Activated CD4-positive, CD25-positive, alpha-beta regulatory T cell (primary cell): Measurements from ENCODE around the gene ITIH3.

ENCODE experiments used
- DNase-seq, 4 experiments: peaks; one replicate each; lab custom pipeline; 2025; lab: John Stamatoyannopoulos, UW

Gene ITIH3

DNA sequence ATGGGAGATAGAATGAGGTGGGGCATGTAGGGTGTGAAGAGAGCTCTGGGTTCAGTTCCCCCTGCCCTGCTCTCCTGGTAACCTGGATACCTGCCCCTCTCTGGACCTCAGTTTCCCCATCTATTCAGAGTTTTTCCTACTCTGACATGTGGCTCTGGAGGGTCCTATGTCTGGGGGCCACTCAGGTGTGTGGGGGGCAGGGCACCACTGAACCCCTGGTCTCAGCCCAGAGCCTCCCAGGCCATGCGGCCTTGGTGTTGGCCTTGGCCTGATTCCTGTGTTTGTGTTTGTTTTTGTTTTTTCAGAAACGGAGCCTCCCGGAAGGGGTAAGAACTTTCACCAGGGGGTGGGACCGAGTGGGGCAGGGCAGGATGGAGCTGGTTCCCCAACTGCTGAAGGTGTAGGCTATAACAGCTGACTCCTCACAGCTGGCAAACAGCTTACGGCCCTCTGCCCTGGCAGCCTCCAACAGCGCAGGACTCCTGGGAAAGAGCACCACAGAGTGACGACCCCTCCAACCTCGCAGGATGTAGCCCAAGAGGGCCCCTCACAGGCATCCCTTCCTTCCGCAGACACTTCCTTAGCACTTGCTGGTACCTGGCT is 803 bp downstream of the ITIH3 start:
- DNase-seq = no peak

DNA sequence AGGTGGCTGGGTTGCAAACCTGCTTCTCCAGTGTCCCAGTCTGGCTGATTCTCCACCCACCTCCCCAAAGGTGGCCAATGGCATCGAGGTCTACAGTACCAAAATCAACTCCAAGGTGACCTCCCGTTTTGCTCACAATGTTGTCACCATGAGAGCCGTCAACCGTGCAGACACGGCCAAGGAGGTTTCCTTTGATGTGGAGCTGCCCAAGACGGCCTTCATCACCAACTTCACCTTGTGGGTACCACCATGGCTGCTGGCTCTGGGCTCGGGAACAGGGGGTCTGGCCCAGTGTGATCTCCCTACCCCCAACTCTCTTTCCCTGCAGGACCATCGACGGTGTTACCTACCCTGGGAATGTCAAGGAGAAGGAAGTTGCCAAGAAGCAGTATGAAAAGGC is 1.8 kb downstream of the ITIH3 start:
- DNase-seq = no peak

DNA sequence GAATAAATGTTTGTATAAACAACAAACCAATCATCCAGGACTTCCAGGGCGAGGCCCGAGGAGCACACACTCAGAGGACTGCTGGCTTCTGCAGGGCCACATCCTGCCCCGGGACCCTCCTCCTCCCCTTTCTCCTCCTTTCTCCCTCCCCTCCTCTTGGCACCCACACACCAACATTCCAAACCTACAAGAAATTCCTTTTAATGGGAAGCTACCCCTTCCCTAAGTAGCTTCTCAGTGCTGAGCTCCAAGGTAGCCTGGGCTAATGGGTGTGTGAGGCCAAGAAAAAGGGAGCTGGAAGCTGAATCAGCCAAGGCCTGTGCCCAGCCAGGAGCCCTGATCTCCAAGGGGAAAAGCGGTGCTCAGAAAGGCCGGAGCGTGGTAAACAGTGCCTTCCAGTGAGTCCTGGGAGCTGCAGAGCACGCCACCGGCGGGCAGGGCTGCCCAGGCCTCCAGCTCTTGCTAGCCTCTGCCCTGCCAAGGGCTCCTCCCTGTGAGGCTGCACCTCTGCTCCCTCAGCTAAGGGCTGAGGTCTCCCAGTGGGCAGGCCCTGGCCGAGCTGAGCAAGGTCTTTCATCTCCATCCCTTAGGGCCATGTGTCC is 3.9 kb downstream of the ITIH3 start:
- no peak for DNase-seq

DNA sequence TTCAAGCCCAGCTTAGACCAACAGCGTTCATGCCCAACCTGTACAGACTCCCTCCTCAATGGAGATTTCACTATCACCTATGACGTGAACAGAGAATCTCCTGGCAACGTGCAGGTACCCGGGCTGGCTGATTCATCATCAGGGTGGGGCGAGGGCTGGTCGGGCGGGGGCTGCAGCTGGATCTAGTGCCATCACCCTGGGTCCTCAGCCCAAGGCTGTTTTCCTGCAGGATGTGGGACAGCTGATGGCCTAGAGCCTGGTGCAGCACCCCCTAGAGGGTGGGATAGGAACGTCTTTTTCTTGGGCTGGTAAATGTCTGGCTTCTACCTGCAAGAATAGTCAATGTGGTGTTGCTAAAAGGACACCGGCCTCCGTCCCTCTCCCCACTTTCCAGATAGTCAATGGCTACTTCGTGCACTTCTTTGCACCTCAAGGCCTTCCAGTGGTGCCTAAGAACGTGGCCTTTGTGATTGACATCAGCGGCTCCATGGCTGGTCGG is 4.4 kb downstream of the ITIH3 start:
- no peak for DNase-seq

DNA sequence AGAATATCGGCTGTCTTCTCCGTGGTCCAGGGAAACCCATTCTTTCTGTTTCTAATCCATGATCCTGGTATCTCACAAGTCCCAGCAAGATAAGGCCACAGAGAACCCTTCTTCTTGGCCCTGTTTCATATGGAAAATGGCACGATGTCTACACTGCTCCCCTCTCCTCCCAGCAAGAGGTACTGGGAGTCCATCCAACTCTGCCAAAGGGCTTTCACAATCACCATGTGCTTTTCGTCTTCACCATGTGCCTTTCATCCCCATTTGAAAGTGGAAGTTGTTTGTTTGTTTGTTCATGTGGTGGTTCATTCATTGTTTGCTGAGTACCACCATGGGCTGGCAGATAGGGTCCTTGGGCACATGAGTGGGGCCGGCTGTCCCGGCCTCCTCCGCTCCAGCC is 5.5 kb downstream of the ITIH3 start:
- DNase-seq = no peak

DNA sequence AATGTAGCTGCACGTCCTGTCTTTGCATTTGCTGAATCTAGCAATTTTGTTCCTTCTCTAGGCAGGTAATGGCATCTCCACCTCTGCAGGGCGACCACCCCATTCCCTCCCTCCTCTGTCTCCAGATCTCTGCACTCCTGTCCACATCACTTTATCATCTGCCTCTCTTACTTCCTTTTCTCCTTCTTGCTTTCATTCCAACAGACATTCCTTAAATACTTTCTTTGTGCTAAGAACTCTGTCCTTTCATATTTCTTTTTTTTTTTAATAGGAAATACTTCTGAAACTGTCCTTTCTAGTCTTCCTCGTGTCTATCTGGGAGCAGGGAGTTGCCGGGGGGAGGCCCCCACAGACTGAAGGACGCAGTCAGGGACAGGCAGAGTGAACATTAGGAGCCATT is 7.2 kb downstream of the ITIH3 start:
- no peak for DNase-seq

DNA sequence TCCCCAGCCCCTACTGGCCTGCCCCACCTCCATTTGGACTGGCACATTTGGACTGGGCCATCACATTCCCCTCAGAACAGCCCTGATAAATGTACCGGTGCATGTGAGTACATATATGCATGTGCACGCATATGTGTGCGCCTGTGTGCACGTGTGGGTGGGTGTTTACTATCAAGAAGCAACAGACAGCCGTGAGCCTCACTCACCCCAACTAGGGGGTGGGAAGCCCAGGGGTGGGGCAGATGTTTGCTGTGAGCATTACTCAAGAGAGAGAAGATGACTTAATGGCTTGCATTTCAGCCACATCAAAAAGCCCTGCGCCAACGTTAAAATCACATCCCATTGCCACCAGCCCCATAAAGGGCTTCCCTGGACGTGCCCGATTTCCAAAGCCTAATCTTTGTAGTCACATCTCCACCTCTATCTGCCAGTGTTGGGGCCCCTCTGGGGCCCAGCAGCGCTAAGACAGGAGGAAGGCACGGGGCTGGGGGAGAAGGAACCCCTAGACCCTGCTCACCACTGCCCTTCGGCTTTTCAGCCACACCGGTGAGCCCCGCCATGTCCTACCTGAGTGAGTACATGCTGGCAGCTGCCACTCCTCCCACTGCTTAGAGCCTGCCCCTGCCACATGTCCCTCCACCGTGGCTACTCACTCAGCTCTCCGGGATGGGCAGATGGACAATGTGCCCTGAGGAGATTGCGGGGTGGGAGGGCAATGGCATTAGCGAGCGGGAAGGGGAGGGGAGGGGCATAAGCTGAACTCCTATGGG is 10.9 kb downstream of the ITIH3 start:
- no peak for DNase-seq

DNA sequence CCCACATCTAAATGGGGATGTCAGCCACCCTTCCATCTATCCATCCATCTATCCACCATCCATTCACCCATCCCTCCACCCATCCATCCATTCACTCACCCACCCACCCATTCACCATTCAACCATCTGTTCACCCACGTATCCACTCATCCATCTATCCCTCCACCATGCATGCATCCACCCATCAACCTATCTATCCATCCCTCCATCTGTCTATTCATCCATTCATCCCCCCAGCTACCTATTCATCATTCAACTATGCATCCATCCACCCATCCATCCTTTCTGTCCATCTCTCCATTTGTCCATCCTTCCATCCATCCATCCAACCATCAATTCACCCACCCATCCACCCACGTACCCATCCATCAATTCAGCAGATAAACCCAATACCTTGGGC is 14.6 kb downstream of the ITIH3 start:
- DNase-seq = no peak

DNA sequence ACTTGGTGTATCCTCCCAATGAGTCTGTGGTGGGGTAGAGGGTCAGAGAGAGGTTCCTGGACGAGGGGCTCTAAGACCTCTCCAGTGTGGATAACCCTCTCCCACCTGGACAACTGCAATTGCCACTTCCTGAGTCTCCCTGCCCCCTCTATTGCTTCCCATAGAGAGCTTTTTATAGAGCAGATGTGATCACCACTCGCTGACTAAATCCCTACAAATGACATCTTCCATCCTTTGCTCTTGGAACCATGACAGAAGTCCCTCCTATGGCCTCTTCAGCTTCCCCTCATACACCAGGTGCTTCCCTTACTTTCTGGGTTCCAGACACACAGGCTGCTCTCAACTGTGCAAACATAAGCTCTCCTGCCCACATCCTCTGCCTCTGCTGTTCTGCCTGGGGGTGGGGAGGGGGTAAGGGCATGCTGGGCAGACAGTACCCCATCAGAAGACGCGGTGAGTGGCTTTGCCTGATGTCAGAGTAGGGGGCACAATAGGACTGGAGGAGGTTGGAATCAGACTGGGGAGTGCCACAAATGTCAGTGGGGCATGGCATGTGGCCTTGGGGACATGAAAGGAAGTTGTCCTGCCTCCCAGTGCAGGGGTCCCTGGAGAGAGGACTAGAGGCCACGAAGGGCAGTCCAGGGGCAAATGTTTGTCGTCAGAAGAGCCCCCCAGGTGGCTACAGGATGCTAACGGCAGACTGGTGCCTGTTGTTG is 15.2 kb downstream of the ITIH3 start:
- DNase-seq = no peak

DNA sequence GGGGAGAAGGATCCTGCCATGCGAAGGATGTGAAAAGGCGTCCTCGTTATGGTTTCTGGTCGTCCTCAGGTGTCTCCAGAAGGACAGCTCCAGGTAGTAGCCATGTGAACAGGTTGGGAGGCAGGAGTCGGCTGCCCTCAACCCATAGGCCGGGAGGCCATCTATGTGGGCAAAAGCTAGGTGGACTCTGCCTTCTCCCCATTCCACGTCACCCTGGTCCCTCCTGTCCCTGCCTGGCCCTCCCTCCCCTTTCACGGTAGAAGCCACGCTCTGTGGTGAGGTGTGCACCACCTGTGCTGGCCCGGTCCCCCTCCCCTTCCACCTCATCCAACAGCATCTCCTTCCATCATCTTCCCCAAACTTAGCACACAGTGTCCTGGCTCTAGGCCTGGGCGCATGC is 16.3 kb downstream of the ITIH3 start:
- no peak for DNase-seq

DNA sequence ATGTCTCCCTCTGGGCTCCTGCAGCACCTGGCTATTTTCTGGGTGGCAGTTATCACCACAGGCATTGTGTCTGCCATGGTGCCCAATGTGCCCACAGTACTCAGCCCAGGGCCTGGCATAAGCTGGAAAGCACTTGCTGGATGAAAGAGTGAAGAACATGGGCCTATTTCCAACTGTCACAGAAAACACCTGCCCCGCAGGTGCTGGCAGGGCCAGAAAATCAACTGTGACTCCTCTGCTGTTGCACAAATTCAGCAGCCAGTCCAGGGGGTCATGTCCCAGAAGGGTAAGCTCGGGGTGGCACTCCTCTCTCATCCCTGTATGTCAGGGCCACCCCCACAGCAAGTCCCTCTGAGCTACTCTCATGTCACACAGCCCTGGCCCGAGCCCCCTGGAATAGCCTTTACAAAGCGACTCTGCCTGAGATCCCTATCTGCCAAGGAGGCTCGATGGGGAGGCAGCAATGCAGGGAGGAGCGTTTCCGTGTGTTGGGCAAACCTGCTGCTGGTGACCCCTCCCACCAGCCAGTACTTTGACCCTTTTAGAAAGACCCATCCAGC is 16.9 kb downstream of the ITIH3 start:
- DNase-seq = no peak

DNA sequence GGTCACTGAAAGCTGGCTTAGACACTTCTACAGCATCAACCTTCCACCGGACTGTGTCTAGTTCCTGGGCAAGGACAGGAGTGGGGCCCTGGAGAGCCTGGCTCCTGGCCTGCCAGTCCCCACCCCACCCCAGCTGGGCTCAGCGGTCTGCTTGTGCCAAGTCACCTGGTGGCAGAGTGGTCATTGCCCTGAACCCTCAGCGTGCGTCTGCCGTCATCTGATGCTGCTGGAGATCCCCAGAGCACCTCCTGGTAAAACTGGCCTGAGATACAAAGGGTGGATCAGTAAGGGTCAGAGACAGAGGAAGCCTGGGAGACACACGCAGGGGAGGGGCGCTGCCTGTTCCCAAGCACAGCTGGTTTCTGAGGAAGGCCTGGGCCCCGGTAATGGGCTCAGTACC is 19.2 kb downstream of the ITIH3 start:
- no peak for DNase-seq

DNA sequence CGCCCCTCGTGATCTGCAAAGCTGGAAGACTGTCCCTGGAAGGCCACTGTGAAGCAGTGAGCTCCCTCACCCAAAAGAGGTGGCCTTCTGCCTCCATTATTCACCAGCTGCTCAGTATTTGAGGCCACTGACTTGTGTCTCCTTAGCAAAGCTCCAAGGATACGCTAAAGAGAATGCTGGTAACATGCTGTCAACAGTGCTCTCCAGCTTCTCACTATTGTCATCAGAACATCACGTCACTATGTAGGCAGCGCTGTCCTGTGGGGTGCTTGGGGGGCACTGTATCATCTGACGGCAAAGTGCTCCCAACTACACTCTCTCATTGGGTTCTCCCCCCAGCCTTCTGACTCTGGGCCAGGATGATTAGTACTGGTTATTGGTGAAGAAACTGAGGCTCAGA is 21.6 kb downstream of the ITIH3 start:
- DNase-seq = no peak

DNA sequence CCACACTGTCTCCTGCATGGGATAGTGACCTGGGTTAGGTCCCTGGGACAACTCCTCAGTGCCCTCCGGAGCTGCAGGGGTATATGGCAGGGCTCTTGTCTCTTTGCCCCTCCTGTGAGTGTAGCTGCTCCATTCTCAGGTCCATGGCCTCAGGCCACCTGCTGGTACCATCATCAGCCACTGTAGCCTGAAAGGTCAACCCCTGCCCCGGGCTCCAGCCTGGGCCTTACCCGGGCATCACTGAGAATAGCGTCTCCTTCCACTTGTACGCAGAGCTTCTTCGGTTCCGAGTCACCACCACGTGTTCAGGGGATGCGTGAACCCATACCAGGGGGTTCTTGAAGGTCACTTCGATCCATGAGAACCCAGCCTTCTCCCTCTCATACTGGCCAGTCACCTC is 22.1 kb downstream of the ITIH3 start:
- DNase-seq = no peak

DNA sequence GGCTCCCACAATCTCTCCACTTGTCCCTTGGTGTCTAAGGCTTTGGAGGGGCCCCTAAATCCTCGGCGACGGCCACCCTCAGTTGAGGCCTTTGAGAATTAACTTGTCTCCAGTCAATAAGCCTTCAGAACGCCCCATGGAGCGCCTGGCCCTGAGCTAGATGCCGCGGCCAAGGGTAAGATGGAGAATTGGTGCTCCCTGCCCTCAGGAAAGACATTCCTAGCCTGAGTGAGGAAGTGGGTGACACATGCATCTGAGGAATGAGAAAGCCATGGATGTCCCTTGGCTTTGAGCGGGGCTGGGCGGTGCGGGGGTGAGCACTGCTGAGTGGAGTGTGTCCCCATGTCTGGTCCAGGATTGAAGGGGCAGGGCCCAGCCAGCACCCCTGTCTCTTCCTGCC is 22.6 kb downstream of the ITIH3 start:
- DNase-seq = no peak

DNA sequence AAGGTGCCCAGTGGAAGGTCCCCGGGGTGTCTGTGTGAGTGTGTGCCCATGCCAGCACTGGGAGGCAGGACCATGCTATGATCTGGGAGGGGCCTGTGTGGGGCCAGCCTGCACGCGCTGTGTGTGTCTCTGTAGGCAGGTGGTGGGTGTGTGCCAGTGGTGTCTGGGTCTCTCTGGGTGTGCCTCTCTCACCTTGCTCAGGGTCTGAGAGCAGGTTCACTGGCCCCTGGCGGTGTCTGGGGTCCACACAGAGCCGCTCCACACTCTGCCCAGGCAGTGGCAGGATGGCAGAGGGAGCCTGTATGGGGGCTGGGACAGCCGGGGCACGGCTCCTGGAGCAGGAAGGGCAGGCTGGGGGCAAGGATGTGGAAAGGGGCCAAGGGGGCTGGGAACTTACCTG is 23.3 kb downstream of the ITIH3 start:
- no peak for DNase-seq

DNA sequence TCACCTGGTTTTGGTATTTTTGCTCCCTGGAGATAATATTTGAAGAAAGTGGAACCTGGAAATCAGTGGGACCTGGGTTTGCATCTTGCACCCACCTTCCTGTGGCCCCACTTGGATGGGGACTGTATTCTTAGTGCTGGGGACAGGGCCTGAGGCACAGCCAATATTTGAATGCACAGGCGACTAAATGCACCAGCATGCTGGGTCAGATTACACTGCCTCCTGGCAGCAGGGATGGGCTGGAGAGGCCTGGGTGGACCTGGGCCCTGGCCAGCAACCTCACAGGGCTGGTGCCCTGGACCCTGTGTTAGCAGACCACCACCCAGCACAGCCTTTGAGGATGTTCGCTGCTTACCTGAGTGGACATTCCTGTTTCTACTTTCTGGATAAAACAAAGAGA is 25.3 kb downstream of the ITIH3 start:
- no peak for DNase-seq

DNA sequence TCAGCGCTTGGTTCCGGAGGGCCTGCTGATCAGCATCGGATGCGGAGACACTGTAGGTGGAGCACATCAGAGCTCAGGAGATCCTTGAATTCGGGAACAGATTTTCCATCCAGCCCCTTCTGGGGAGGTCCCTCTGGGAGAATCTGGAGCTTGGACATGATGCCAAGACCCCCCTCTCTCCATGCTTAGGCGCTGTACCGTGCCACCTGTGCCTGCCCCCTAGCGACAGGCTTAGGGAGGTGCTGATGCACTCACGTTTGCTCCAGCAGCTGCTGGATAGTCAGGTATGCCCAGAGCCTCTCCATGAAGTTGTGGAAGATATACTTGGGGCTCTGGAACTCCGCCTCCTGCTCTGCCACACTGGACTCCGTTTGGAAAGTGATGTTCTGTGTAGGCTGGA is 26.1 kb downstream of the ITIH3 start:
- no peak for DNase-seq

DNA sequence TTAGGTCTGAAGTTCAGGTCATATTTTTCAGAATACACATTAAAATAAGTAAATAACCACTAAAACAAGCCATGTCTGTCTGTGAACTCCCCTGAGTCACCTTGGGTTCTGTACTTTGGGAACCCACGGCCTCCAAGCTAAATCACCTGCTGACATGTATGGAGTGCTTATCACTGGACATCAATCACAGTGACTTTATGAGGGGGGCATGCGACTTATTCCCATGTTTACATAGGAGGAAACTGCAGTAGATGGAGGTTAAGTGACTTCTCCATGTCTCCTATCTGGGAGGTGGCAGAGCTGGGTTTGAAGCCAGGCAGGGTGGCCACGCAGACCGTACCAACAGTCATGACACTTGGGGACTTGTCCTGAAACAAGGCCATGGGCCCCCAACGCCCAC is 27.8 kb downstream of the ITIH3 start:
- no peak for DNase-seq

DNA sequence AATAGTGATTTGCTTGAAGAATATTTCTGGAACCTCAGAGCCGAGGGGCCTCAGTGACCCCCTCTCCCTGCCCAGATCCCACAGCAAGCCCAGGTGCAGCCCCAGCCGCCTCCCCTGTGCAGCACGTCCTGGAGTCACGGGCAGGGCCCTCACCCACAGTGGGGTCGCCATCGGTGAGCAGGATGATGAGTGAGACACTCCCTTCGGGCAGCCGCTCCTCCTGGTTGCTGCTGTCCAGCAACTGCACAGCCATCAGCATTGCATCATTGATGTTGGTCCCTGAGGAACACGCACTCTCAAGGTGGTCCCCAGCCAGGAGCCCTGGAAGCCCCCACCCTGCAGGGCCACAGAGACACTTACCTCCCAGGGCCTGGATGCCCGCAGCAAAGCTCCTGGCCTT is 29.4 kb downstream of the ITIH3 start:
- no peak for DNase-seq

DNA sequence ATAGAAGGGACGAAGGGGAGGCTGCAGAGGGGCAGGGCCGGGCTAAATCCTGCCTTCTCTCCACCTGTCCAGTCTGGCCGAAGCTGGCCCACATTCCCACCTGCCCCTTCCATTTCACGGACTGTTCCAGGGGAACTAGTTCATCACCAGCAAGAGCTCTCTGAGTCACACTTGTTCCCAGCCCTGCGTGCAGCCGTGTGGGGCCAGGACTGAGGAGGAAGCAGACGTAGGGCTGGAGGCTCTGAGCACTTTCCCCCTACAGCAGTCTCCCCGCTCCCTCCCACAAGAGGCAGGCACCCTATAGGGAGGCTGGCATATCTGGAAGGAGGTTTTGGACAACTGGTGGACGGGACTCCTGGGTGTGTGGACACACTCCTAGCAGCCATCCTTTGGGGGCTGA is 32.8 kb downstream of the ITIH3 start:
- DNase-seq = no peak

DNA sequence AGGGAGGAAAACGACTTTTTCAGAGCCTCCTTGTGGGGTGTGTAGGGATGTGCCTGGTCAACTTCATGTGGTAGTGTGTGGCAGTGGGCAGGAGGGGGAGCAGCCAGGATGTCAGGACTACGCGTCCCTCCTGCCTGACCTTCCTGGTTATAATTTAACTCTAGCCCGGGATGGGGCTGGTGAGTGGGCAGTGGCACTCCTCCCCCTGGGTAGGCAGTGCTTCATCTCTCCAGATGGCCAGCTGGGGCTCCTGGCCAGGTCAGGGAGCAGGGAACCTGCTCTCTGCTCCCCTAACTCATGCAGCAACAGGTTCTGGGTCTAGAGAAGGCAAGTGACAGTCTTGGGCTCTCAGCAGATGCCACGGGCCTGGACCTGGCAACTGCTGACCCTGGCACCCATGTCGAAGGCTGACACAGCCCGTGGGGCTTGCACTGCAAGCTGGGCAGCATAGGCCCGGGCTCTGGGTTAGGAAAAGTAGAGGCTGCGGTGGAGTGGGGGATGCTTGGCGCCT is 33.3 kb downstream of the ITIH3 start:
- no peak for DNase-seq
